Activated CD4-positive, alpha-beta T cell treated with anti-CD3 and anti-CD28 coated beads, Interleukin-10, Interleukin-2, amounts not matched to agents 100 ng/mL and 50 ng/mL, durations not matched to agents 16 hours and 8 hours (primary cell): Measurements from ENCODE around the gene ASAP3.

Experiments
- DNase-seq: peaks from one replicate; pipeline ENCODE4 v3.0.0-alpha.2; 2020

ASAP3 gene

GRCh38 chr1:23422241-23422877, 61.6 kb downstream of the ASAP3 start:
- peak; percentile 30 for DNase-seq

DNA sequence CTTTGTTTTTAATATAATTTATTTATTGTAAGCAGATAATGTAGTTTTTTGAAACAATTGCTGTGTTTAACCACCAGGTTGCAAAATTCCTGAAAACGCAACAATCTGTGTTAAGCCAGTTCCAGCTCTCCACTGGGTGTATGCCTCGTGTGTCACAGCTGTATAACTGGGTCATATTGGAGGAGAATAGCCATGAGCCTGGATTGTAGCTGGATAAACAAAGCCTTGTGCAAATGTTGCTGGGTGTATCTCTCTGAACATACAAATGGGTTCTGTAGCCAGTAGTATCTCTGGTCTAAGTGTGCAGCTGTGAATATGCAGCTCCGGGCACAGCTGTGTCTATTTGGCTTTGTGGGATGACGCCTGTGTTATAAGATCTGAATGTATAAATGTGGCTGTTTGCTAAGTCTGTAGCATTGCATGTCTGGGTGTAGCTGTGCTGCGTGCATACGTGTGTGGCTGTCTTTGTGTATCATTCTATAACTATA, 62.2 kb downstream of the ASAP3 start:
- no peak for DNase-seq

GRCh38 chr1:23421343-23421742, 62.6 kb downstream of the ASAP3 start:
- no peak for DNase-seq

DNA sequence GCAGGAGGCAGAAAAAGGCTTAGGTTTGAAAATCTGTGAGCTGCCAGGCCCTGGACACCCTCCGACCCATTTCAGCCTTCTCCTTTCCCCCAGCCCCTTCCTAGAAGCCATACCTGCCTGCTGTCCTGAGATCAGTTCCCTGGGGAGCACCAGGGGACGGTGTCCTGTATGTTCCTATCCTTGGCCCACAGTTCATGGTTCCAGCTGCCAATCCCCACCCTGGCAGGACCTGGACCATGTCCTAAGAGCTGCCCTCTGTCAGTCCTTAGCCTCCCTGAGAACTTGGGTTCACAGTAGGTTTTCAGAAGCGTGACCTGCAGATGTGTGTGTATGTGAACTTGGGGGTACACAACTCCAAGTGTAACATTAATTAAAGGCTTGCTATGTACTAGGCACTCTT, 63.2 kb downstream of the ASAP3 start:
- DNase-seq: no peak

GRCh38 chr1:23419180-23419579, 64.8 kb downstream of the ASAP3 start:
- no peak for DNase-seq

GRCh38 chr1:23417570-23417969, 66.4 kb downstream of the ASAP3 start:
- DNase-seq: no peak

- no peak for DNase-seq
Observed at GRCh38 chr1:23416964-23417363, 67.0 kb downstream of the ASAP3 start.

DNA sequence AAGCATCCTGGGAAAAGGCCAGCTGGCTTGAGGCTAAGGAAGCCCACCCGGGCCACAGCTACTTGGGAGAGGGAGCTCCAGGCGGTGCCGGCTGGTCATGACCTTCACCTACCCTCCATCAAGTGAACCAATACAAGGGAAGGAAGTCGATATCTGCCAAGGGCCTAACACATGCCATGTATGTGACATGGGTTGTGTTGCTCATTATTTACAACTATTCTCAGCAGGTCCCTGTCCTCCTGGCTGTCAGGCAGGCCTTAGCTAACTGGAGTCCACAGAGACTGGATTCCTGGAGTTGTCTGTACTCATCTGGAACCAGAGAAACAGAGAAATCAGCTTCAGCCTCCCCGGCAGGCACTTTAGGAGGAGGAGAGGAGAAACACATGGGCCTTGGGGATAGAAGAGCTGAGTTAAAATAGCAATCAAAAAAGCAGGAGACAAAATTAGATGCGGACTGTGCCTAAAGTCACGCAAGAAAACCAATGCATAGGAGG, 75.1 kb downstream of the ASAP3 start:
- DNase-seq: no peak

- DNase-seq: no peak
Observed at GRCh38 chr1:23407016-23407630, 76.9 kb downstream of the ASAP3 start.

- no peak for DNase-seq
Observed at GRCh38 chr1:23405946-23406345, 78.0 kb downstream of the ASAP3 start.

DNA sequence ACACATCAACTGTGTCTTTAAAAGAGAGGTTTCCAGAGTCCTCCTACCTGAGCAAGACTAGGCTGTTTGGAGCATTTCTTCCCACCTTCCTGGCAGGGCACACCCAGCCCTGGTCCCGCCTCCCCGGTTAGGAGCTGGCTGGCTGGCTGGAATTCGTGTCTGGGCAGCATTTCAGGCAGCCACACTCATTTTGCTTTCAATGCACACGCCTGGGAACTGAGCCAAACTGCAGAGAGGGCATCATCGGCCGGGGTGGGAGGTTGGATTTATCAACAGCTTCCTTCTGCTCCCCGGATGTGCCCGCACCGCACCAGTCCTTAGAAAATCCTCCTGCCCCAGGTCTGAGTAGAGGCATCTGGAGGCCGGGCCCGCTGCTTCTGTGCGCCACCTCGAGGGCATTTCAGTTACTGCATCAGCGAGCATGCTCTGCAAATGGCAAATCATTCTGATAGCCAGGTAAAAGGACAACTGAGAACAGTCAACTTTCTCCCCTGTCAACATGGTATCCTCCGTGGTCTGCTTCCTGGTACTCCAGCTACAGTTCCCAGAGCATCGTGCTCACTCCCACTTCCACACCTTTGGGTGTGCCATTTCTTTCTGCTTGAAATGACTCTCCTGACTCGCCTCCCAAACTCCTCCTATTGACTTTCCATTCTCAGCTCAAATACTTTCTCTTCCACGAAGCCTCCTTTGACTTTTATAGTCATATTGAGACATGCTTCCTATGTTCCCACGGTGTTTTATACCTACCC, 80.1 kb downstream of the ASAP3 start:
- DNase-seq: peak; percentile 88

- DNase-seq: no peak
Observed at GRCh38 chr1:23403355-23403734, 80.6 kb downstream of the ASAP3 start.

DNA sequence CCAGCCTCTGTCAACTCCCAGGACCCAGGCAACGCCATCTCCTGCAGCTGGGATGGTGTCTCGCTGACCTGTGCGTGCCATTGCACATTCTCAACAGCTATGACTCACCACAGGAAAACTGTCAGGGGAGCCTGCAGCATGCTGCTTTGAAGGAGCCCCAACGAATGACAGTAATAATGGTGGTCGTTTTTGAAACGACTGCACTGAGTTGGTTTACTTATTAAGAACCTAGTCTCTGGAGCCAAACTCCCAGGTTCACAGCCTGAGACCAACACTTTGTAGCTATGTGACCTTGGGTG, 81.0 kb downstream of the ASAP3 start:
- DNase-seq: peak; percentile 24

DNA sequence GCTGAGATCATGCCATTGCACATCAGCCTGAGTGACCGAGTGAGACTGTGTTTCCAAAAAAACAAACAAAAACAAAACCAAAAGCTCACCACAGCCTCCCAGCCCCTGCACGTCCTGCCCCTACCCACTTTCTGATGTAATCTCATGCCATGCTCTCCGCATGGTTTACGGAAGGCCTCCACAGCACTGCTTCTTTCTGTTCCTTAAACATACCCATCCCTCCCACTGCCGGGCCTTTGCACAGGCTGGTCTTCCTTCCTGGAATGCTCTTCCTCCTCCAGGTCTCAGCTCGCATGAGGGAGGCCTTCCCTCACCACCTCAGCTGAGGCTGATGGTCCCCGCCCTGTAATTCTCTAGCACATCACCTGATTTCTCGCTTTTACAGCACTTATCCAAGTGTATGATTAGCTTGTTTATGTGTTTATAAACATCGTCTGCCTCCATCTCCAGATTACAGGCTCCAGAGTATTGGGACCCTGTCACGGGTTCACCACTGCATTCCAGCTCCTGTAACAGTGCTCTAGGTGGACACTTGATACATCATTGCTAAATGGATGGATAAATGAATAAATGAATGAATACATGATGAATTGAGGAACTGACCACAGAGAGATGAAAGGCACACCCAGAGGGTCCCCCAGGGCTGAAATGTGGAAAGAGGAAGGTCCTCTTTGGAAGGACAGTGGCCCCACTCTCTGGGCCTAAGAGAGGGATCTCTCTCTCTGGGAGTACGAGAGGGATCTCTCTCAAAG, 81.5 kb downstream of the ASAP3 start:
- no peak for DNase-seq

DNA sequence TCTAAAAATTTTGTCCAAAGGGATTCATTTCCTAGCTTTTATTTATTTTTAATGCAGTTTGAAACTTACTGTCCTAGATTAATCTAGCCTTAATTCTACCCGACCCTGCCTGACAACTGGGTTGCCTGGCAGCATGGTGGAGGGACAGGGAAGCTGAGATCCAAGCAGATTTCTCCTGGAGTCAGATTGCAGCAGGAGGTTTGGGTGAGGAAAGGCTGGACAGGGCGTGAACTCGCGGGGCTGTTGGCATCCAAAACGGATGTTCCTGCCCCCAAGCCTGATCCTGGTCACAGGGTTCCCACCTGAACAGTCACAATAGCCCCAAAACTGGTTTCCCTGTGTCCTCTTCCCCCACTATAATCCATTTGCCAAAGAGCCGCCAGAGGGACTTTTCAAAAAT, 82.7 kb downstream of the ASAP3 start:
- no peak for DNase-seq

DNA sequence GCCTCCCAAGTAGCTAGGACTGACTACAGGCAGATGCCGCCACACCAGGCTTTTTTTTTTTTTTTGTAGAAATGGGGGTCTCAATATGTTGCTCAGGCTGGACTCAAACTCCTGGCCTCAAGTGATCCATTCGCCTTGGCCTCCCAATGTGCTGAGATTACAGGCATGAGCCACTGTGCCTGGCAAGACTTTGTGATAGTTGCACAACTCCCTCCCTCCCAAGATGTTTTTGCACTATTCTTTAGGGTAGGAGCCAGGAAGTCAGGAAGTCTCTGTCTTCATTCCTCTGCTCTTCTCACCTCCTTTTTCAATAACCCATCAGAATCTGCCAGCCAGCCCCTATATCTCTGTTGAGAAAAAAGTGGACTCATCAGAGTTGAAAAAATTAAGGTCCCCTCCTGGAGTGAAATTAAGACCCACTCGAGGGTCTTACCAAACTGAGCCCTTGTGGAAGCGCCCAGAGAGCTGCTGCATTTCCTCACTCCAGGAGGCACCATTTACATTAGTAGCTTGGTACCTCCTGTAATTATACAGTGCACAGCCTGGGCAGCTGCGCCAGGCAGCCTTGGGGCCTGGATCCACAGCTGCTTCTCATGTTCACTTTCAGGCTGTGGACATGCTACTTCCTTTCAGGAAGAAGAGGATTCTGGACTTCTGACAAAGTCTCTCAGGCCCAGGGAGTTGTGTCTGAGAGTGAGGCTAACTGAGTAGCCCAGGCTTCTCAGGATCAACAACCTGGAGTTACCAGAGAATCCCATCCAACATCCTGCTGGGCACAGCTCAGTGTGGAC, 83.5 kb downstream of the ASAP3 start:
- no peak for DNase-seq

GRCh38 chr1:23399229-23399628, 84.8 kb downstream of the ASAP3 start:
- DNase-seq: no peak

DNA sequence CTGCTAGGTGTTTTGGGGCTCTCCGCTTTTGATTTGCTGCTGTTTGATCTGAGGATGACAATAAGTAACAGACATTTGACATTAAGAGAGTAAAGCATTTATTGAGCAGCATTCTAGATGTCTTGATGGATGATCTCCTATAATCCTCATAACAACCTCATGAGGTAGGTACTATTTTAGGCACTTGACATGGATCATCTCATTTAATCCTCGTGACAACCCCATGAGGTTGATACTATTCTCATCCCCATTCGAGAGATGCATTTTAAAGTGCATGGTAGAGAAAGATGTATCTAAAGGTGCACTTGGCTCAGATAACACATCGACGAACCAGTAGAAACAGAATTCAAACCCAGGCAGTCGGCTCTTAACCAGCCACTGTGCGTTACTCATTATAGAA, 86.1 kb downstream of the ASAP3 start:
- DNase-seq: no peak

DNA sequence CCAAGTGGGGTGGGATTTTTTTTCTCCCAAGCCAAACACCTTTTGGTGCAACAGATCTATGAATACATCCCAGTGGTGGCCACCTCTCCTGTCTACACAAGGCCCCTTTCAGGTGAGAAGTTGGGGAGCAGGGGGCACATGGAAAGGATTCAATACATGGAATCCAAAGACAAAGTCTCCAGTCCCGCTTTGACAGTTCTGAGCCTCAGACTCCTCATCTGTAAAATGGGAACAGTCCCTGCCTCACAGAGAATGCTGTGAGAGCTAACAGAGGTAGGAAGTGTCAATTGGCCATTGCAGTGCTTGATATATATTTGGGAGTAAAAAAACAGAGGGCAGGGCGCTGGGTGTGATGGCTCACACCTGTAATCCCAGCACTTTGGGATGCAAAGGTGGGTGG, 87.6 kb downstream of the ASAP3 start:
- no peak for DNase-seq

GRCh38 chr1:23395849-23396248, 88.1 kb downstream of the ASAP3 start:
- DNase-seq: no peak

DNA sequence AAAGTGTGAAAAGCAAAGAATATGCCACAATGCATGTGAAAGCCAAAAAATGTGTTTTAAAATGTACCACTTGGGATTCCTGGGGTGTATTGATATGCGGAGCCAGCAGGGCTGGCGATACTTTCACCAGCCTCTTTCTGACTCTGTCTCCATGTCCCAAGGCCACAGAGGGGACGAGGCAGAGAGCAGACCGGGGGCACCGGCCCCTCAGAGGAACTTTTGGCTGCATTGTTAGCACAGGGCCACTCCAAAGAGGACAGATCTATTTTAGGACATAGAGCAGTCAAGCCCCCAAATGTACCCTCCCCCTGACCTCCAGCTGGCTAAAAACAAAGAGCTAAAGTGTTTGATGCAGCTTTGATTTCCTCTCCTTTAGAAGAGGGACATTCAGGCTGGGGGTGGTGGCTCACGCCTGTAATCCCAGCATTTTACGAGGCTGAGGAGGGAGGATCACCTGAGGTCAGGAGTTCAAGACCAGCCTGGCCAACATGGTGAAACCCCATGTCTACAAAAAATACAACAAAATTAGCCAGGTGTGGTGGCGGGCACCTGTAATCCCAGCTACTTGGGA, 88.7 kb downstream of the ASAP3 start:
- no peak for DNase-seq

GRCh38 chr1:23394684-23395083, 89.3 kb downstream of the ASAP3 start:
- DNase-seq: no peak
